ENCODE measurements around the gene MOSPD2. TPM values are rescaled to one million over a fixed set of nuclear protein-coding genes. Genes with fewer than 3 reads are reported as not detected.

MOSPD2 gene
- polyA plus RNA-seq, 1 donor (not counting 4 experiments of a cell fraction or from before 2014, with no cell fraction given), result 20.4 TPM

DNA sequence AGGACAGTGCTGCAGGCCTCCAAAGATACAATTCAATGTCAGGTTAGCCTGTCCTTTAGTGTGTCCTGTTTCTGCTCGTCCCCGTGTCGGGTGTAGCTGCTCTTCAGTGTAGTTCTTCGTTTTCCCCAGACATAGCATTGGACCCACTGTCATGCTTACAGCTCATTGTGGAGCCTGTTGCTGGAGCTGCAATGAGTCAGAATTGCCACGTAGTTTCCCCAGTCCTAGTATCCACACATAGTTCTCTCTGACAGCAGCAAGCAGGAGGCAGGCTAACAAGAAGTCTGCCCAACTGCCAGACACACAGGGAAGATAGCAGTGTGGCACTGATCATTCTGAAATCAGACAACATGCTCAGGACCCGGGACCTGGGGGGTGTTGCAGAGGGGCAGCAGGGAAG lies 49.2 kb downstream of the MOSPD2 start:
- no peak overlapping the region for H3K4me2 ChIP-seq (ENCODE audit: control insufficient read depth, extremely low read depth, insufficient read depth, low read depth, low read length)

DNA sequence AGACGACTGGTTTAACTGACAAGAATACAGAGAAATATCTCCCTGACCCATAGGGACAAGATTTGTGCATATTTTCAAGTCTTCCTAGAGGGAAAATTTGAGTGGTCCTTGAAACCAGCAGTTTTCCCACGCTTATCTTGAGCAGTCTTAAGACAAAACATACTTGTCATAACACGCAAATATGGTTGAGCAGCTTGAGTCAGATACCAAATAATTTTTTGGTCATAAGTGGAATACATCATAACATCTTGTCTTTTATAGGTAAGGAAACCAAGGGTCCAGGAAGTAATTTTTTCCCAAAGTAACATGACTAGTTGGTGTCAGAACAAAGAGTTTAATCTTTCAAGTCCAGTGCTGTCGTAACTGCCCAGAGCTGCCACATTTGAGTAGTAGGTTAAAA lies 50.5 kb downstream of the MOSPD2 start:
- dilution Hi-C loops (cut with MboI; ENCODE audit: extremely low pct_ligation_motif_present, low sequenced_read_pairs), result no loop called here
- no peaks in the 10 kb centered on the region for H3K36me3 ChIP-seq (ENCODE audit: control insufficient read depth in 2 of 2, extremely low read depth in 1 of 2, insufficient read depth in 2 of 2, low read length in 2 of 2)
- H3K4me3 ChIP-seq (ENCODE audit: control insufficient read depth in 2 of 3, extremely low read depth in 1 of 3, insufficient read depth in 2 of 3, low read depth in 1 of 3, low read length in 3 of 3), result no peak overlapping the region
- DNase-seq (ENCODE audit: low read depth, low spot score) (no peak), FAIRE-seq (no peak)
- no peak overlapping the region for H3K4me2 ChIP-seq (ENCODE audit: control insufficient read depth, extremely low read depth, insufficient read depth, low read depth, low read length)
- H4K20me1 ChIP-seq (ENCODE audit: control insufficient read depth, extremely low read depth, insufficient read depth, low read length), result no peaks in the 10 kb centered on the region
- TF ChIP-seq, protein P1, sequence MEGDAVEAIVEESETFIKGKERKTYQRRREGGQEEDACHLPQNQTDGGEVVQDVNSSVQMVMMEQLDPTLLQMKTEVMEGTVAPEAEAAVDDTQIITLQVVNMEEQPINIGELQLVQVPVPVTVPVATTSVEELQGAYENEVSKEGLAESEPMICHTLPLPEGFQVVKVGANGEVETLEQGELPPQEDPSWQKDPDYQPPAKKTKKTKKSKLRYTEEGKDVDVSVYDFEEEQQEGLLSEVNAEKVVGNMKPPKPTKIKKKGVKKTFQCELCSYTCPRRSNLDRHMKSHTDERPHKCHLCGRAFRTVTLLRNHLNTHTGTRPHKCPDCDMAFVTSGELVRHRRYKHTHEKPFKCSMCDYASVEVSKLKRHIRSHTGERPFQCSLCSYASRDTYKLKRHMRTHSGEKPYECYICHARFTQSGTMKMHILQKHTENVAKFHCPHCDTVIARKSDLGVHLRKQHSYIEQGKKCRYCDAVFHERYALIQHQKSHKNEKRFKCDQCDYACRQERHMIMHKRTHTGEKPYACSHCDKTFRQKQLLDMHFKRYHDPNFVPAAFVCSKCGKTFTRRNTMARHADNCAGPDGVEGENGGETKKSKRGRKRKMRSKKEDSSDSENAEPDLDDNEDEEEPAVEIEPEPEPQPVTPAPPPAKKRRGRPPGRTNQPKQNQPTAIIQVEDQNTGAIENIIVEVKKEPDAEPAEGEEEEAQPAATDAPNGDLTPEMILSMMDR (optimal IDR thresholded peaks at IDR 0.05 in 1 of 3, IDR thresholded peaks at IDR 0.05 in 1 of 3, conservative IDR thresholded peaks at IDR 0.05 in 1 of 3; ENCODE audit: extremely low read depth in 1 of 3, insufficient read depth in 2 of 3, low read length in 3 of 3), result no peak
- no peak for TF ChIP-seq EZH2 (IDR thresholded peaks at IDR 0.05; ENCODE audit: low read length)
- H3K27me3 ChIP-seq (ENCODE audit: control insufficient read depth, extremely low read depth, insufficient read depth, low read length), result no peaks in the 10 kb centered on the region
- no peak overlapping the region for H2AFZ ChIP-seq (ENCODE audit: control insufficient read depth, low read length)
- H3K9me3 ChIP-seq (ENCODE audit: control insufficient read depth, low read depth, low read length), result no peaks in the 10 kb centered on the region
- peak overlapping the region; percentile 22 for H3K27ac ChIP-seq (ENCODE audit: control insufficient read depth, insufficient read depth, low read length)
- H3K4me1 ChIP-seq (ENCODE audit: control insufficient read depth, extremely low read depth, insufficient read depth, low read length), result peaks cover 17% of the 10 kb centered on the region
- H3K9me1 ChIP-seq (ENCODE audit: control insufficient read depth, extremely low read depth, insufficient read depth, low read length), result no peaks in the 10 kb centered on the region
- no peak overlapping the region for H3K9ac ChIP-seq (ENCODE audit: control insufficient read depth, extremely low read depth, insufficient read depth, low read length)
- no peaks in the 10 kb centered on the region for H3K79me2 ChIP-seq (ENCODE audit: control insufficient read depth, insufficient read depth, low read length)

More for the DNA sequence above, 49.2 kb downstream of the MOSPD2 start:
- FAIRE-seq, result peak; percentile 79
- peak overlapping the region; percentile 32 for H3K27ac ChIP-seq (ENCODE audit: control insufficient read depth, insufficient read depth, low read length)
- no peak overlapping the region for H3K4me3 ChIP-seq (ENCODE audit: control insufficient read depth in 2 of 3, extremely low read depth in 1 of 3, insufficient read depth in 2 of 3, low read depth in 1 of 3, low read length in 3 of 3)
- H3K4me1 ChIP-seq (ENCODE audit: control insufficient read depth, extremely low read depth, insufficient read depth, low read length), result peaks cover 17% of the 10 kb centered on the region
- no peaks in the 10 kb centered on the region for H3K79me2 ChIP-seq (ENCODE audit: control insufficient read depth, insufficient read depth, low read length)
- no peak overlapping the region for H2AFZ ChIP-seq (ENCODE audit: control insufficient read depth, low read length)
- peaks cover 0 to under 1% of the 10 kb centered on the region in 2 experiments for H3K36me3 ChIP-seq (ENCODE audit: control insufficient read depth in 2 of 2, extremely low read depth in 1 of 2, insufficient read depth in 2 of 2, low read length in 2 of 2)
- H3K9me1 ChIP-seq (ENCODE audit: control insufficient read depth, extremely low read depth, insufficient read depth, low read length), result no peaks in the 10 kb centered on the region
- H3K27me3 ChIP-seq (ENCODE audit: control insufficient read depth, extremely low read depth, insufficient read depth, low read length), result no peaks in the 10 kb centered on the region
- no peak for TF ChIP-seq EZH2 (IDR thresholded peaks at IDR 0.05; ENCODE audit: low read length)
- TF ChIP-seq, protein P1 (optimal IDR thresholded peaks at IDR 0.05 in 1 of 3, IDR thresholded peaks at IDR 0.05 in 1 of 3, conservative IDR thresholded peaks at IDR 0.05 in 1 of 3; ENCODE audit: extremely low read depth in 1 of 3, insufficient read depth in 2 of 3, low read length in 3 of 3), result no peak
- no peaks in the 10 kb centered on the region for H3K9me3 ChIP-seq (ENCODE audit: control insufficient read depth, low read depth, low read length)
- DNase-seq (ENCODE audit: low read depth, low spot score), result no peak
- dilution Hi-C loops (cut with MboI; ENCODE audit: extremely low pct_ligation_motif_present, low sequenced_read_pairs), result no loop called here
- H4K20me1 ChIP-seq (ENCODE audit: control insufficient read depth, extremely low read depth, insufficient read depth, low read length), result no peaks in the 10 kb centered on the region
- H3K9ac ChIP-seq (ENCODE audit: control insufficient read depth, extremely low read depth, insufficient read depth, low read length), result no peak overlapping the region
